ENCODE measurements around the gene TMUB1.
A peak's percentile ranks its signal among the peaks of the same experiment; 100 is the strongest.

TMUB1 gene

DNA sequence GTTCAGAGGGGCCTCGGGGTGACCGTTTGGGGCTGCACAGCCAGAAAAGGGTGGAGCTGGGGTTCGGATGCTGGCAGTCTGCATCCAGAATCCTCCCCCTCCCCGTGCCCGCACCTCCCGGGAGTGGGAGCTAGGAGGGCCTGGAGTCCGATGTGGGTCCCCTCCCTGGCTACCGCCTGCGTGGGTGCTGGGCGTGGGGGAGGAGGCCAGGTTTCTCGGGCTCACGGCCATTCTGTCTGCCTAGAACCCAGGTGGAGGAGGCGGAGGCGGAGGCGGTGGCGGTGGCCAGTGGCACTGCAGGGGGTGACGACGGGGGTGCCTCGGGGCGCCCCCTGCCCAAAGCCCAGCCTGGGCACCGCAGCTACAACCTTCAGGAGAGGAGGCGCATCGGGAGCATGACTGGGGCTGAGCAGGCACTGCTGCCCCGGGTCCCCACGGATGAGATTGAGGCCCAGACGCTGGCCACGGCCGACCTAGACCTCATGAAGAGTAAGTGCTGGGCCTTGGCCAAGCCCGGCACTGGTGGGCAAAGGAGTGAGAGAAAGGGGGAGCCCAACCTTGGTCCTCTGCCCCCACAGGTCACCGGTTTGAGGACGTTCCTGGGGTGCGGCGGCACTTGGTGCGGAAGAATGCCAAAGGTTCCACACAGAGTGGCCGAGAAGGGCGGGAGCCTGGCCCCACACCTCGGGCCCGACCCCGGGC lies 16.9 kb downstream of the TMUB1 start:
- no peak for DNase-seq

DNA sequence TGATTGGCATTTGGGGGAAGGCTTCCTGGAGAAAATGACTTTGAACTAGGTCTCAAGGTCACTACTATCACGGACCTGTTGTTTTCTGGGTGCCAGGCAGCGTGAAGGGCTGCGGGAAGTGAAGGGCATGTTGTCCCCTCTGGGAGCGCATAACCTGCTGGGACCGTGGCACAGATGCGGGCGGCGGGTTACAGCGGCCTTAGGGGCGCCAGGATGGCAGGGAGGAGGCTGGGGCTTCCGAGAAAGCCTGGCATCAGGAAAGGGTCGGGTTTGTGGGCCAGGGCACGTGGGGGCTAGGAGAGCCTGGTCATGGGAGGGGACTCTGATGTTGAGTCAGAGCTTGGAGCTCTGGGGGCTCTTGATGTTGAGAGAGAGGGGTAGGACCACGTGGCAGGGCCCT lies 17.8 kb downstream of the TMUB1 start:
- no peak for DNase-seq

DNA sequence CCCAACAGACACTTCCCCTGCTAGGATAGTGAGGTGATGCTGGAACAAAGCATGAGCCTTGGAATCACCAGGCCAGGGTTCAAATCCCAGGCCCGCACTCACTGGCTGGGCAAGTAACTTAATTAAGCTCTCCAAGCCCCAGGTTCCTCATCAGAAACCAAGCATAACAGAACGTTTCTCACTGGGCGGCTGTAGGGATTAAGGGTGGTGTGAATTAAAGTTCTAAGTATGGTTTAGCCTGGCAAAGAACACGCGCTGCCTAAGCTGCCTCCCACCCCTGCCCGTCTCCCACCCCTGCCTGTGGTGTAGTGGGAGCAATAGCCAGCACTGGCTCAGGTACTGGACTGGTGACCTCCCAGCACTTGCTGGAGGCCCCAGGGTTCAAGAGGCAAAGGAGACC lies 18.3 kb downstream of the TMUB1 start:
- no peak for DNase-seq

DNA sequence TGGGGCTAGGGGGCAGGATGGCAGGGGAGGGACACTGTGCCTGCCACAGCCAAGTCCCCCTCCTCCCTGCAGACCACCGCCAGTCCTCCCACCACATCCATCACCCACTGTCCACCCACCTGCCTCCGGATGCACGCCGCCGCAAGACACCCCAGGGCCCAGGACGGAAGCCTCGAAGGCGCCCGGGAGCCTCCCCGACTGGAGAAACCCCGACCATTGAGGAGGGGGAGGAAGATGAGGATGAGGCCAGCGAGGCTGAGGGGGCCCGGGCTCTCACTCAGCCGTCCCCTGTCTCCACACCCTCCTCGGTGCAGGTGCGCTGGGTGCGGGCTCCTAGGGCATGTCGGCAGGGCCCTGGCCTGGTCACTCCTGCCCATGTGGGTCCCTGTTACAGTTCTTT lies 18.8 kb downstream of the TMUB1 start:
- DNase-seq, result no peak

DNA sequence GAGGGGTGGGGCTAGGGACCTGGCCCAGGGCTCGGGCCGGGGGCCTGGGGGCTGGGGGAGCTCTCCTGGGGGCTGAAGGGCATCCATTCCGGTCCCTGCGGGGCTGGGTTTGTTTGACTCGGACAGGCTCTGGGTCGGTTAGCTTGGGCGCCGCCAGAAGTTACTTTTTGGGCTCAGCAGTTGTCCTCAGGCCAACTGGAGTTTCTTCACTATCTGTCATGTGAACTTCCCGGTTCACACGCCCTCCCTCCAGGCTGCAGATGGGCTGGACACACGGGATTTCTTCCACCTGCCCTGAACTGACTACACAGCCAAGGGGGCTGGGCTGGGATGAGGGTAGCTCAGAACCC lies 20.1 kb downstream of the TMUB1 start:
- no peak for DNase-seq

DNA sequence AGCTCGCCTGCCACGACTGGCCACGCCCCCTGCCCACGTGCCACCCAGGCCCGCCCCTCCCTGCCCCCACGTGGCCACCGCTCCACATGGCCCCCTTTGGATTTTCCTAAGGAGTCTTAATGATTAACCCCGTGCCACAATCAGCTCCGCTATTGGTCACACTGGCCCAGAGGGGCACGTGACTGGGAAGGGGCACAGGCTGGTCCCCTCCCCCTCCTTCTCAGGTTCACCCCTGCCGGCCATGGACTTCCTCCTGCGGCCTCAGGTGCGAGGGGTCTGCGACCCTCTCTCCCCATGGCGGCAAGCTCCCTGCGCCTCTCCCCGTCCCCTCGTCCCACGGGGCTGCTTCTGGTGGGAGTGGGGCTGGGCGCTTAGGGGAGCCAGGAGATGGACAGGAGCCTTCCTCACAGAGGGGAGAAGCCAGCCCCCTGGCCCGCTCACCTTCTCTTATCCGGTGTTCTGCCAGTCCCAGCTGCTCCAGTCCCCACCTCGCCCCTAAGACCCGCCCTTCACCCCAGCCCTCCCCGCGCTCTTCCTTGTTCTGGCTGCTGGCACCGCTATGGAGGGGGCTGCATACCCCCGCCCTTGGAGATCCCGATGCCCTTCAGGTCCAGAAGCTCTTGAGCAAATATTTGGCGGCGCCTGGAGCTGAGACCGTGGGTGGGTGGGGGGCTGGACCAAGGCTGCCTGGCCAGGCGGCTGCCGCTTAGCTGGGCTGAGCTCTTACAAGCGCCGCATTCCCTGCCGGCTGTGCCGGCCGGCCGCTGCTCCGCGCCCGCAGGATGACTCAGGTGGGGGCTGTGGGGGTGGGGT lies 20.7 kb downstream of the TMUB1 start:
- no peak for DNase-seq

DNA sequence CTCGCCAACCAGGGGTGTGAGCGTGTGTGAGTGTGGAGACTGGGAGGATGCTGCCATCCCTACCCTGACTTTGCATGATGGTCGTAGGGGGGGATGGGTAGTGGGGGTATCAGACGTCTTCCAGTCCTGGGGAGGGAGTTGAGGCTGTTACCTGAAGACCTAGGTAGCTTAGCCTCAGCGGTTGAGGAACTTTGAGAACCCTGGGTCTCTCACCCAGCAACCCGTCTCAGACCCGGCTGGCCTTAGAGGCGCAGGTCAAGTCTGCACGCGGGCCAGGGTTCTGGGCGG lies 21.2 kb downstream of the TMUB1 start:
- DNase-seq, result no peak

DNA sequence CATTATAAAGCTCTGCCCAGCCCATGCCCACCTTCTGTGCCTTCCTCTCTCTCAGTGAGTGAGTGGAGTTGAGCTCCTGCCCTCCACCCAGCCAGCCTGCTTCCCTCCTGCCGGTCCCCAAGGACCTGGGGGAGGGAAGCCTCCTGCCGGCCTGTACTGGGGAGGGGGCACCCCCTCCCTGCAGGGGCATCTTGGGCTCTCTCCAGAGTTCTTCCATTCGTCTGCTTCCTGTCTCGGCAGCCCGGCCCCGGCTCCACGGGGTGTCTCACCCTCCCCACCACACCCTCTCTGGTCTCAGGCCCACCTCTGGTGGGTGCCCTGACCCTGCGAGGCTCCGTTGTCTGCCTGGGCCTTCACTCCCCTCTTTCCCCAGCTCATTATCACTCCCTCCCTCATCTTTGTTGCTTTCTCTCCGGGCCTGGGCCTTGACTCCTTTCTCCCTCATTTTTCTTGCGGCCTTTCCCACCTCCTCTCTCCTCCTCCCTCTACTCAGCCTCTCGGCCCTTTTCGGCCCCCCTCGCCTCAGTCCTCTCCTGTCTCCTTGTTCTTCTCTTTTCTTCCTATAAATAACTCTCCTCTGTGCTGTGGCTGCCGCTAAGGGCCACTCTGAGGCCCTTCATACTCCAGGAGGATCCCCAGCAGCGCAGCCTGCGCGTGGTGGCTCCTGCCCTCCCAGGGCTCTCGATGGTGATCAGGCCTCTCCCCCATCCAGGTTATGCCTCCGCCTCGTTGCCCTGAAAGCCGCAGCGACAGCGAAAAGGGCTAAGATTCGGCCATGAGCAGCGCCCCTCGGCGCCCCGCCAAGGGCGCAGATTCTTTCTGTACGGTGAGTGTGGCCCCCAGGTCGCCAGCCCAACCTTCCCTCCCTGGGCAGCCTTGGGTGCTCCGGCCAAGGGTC lies 21.8 kb downstream of the TMUB1 start:
- DNase-seq, result no peak

DNA sequence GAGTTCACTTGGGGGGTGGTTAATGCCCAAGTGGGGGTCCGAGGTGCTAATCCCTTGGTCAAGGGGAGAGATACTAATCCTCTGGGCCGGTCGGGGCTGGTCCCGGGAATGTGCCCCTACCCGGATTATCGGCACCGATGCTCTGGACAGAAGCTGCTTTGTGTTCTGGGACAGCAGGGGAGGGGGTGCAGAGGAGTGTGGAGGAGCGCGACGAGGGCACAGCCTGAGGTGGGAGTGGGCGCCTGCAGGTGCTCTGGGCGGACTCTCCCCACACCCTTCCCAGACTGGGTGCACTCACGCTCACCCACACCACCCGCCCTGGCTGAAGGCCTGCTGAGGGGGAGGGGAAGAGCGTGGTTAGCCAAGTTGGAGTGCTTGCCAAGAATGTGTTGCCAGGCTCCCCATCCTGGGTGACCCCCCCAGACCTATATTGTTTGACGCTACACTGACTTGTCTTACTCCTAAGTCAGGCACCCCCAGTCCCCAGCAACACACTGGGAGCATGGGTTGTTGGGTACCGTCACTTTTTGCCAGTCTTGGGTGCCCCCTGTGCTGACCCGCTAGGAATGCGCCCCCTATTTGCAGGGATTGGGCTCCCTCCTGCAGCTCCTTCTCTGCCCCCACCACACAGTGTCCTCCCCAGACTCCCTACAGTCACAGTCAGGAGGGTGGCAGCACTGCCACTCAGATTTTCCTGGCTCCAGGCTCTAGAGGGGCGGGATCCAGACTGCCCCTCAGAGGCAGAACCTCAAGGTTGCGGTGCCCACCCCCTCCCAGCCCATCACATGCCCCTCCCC lies 22.7 kb downstream of the TMUB1 start:
- DNase-seq, result no peak

DNA sequence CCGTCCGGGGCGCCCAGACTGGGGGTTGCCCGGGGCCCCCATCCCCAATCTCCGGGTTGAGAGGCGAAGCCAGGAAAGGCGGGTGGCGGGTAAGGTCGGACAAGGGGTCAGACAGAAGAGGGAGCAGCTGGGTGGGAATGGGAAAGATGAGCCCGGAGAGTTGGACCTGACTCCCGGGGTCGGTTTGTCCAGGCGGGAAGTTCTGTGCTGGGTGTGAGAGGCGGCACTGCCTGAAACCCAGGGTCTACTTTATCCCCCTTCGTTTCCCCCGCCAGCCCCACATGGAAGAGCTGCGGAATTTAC lies 23.2 kb downstream of the TMUB1 start:
- no peak for DNase-seq

DNA sequence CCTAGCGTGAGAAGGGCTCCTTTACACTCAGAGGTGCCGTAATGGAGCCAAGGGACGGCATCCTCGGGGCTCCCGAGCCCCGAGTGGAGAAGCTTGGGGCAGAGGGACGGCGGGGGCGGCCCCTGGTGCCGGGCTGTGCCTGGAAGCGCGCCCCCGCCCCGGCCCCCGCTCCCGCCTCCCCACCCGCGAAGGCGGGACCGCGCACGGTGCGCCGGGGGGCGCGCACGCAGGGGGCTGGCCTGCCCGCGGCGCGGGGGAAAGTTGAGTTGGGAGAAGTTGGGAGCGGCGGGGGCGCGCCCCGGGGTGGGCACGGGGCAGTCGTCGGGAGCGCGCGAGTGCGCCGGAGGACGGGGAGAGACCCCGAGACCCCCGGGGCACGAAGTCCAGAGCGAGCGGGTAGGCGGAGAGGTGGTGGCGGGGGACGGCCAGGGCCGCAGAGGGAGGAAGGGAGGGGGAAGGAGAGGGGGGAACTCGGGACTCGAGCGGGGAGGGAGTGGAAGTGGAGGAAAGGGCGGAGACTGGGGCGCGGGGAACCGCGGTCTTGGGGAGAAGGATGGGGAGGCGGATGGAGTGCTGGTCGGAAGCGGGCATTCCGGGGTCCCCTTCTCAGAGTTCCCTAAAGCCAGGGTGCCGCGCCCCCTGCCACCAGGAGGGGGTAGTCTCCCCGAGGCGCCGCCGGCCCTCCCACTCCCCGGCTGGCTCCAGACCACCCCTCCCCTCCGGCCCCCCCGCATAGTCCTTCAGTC lies 23.8 kb downstream of the TMUB1 start, which contains the start of gene SLC4A2:
Gene SLC4A2 (plus strand): TSS at position 223 of the 746 bp plus-strand sequence. CDS start 2,399 bp downstream, outside the sequence.
- peak; percentile 54 for DNase-seq

DNA sequence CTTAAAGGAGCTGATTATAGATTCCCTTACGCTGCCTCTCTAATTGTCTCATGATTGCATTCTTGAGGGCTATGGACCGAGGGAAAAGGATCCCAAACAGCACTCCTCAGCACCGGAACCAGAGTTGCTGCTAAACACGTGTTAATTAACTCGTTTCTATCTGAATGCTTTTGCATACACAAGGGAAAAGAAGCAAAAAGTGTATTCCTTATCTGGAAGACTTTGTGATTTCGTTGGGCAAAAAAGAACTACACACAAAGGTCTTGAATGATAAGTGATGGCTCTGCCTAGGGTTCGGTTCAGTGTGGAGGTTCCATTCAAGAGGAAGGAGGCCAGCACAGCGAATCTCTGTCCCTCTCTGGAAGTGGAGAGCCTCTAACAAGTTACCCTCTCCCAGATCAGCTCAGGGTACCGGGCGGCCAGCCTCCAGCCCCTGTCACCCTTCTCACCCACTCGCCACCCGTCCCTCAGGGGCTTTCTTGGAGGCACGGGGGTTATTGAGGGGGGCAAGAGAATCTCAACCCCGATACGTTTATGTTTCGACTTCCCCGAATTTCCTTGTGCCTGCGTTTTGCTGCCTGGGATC lies 24.4 kb downstream of the TMUB1 start:
- no peak for DNase-seq

DNA sequence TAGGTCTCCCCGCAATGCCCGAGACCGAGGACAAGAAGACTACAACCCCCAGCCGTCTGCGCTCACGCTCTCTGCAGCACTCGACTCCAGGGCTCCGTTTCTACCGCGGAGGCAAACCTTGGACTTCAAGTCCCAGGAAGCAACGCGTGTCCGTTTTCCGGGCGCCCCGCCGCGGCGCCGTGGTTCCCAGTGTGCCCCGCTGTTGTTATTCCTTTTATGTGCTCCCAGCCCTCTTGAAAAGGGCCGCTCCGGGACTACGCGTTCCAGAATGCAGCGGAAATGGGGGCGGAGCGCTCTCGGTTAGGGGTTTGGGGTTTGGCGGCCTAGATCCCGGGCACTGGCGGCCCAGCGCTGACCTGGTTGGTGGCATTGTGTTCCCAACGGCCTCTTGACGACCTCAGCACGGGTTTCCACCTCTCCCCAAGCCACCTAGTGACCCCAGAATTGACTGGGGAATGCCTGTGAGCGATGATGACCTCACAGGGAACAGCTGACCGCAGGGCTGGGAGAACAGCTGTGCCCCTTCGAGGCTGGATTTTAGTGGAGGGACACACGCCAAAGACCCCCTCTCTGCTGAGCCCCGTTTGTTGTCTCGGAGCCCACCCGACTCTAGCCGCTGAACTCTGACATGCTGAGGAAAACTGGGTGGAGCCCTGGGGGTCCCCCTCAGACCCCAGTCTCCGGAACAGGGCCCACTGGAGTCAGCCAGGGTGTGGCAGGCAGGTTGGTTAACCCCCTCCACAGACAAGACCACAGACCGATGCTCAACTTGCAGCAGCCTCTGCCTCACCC lies 25.1 kb downstream of the TMUB1 start:
- peak; percentile 99 for DNase-seq

DNA sequence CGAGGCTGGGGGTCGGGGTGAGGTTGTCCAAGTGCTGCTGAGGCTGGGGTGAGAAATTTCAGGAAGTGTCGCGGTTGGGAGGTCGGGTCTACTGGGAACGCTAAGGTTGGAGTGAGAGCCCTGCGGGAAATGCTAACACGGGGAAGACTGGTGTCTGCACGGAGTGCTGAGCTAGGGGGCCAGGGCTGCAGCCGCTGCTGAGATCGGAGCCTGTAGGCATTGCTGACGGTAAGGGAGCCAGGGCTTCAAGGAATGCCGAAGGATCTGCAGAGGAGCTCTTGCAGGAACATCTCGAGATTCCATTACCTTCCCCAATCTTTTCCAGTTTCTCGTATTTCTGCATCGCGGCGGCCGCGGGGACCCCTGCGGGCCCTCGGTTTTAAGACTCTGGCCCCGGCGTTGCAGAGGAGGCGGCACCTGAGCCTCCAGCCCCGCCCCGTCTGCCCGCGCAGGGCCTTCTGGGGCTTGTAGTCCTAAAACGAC lies 25.7 kb downstream of the TMUB1 start, which contains the start of gene CDK5:
Gene CDK5 (minus strand): TSS at position 392 of the 483 bp plus-strand sequence. CDS start 49 bp downstream, at position 343.
- no peak for DNase-seq

DNA sequence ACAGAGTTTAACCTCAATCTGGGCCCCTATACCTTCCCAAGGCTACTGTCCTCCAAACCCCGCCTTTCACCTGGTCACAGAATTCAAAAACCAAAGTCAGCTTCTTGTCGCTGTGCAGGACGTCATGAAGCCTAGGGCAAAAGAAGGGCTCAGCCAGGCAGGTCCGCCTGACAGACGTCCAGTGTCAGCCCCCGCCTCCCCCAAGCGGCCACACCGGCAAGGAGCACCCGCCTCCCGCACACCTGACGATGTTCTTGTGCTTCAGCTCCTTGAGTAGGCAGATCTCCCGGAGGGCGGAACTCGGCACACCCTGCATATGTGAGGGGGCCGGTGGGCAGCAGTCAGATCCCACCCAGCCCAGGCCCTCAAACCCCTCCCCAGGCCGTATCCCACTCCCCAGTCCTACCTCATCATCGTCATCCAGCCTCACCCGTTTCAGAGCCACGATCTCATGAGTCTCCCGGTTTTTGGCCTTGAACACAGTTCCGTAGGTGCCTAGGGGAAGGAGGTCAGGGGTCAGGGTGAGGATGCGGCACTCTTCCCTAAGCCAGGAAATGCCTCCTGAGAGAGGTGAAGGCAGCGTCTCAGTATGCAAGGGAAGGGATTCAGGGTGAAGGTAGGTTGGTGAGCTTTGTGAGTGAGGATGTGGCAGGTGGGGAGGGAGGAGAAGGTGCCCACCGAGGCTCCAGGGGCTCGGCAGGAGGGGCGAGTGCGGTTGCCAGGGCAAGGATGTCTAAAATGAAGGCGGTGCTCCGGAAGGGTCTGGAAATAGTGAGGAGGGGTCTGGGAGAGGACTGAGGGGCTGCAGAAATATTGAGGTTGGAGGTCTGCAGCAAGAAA lies 26.4 kb downstream of the TMUB1 start:
- no peak for DNase-seq

DNA sequence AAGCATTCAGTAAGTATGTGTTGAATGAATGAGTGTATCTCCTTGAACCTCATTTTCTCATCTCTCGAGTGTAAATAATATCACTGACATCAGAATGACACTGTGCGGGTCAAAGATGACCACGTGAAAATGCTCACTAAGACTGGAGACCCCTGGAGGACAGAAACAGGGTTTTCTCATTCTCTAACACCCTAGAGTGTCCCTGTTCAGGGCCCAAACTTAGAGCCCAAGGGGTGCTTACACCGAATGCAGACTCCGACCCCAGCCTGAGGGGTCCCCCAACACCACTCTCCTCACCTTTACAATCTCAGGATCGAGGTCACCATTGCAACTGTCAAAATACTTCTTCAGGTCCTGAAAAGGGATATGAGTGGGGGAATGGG lies 27.0 kb downstream of the TMUB1 start:
- DNase-seq, result no peak

DNA sequence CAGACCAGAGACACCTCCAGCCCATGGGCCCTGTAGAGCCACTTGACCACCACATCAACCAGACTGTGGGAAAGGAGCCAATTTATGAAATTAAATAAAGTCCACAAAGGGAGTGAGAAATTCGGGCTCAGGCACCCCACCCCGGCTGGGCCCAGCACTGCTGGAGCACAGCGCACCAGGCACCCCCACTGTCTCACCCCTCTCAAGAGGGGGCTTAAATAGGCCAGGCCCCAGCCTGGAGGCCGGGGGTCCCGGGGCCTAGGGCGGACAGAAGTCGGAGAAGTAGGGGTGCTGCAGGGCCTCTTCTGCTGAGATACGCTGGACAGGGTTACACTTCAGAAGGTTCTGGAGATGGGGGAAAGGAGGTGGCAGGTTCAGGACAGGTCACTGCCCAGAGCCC lies 29.5 kb downstream of the TMUB1 start:
- no peak for DNase-seq

DNA sequence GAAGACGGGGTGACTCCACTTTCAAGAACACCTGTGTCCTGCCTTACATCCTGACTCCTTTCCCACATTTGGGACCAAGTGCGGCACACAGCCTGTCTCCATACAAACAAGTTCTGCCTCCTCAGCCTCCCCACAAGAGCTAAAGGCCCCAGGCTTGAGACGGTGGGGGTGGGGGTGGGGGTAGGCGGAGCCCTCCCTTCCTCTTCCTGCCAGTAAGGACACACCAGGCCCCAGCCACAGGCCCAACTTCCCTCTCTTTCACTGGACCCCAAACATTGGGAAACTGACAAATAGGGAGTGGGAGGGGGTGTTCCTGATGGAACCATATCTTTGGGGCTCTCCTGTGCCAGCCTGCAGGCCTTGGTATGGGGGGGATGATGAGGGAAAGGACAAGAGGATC lies 30.2 kb downstream of the TMUB1 start:
- DNase-seq, result no peak

DNA sequence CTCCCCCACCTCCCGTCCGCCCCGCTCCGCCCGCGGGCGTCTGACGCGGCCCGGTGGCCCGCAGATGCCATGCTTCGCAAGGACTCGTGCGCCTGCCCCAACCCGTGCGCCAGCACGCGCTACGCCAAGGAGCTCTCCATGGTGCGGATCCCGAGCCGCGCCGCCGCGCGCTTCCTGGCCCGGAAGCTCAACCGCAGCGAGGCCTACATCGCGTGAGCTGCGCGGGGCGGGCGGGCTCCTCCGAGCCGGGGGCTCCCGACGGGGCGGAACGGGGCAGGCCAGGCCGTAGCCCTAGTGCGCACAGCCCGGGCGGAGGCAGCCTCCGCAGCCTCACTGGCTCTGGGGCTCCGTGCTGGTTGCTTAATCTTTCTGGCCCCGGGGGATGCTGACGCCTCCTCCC lies 32.2 kb downstream of the TMUB1 start:
- DNase-seq, result no peak

DNA sequence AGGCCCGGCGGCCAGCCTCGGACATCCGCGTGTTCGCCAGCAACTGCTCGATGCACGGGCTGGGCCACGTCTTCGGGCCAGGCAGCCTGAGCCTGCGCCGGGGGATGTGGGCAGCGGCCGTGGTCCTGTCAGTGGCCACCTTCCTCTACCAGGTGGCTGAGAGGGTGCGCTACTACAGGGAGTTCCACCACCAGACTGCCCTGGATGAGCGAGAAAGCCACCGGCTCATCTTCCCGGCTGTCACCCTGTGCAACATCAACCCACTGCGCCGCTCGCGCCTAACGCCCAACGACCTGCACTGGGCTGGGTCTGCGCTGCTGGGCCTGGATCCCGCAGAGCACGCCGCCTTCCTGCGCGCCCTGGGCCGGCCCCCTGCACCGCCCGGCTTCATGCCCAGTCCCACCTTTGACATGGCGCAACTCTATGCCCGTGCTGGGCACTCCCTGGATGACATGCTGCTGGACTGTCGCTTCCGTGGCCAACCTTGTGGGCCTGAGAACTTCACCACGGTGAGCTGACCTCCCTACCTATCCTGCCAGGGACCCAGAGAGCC lies 34.3 kb downstream of the TMUB1 start:
- DNase-seq, result no peak

All from NCI-H1105 (cell line).